Measurements from ENCODE around the gene ZNF853.
A peak's percentile ranks its signal among the peaks of the same experiment; 100 is the strongest.
"Not testable (repeated sequence)": the region's sequence is repeated elsewhere in the genome, so short reads cannot be mapped to it uniquely, and the experiment has no call there.

Gene ZNF853

DNA sequence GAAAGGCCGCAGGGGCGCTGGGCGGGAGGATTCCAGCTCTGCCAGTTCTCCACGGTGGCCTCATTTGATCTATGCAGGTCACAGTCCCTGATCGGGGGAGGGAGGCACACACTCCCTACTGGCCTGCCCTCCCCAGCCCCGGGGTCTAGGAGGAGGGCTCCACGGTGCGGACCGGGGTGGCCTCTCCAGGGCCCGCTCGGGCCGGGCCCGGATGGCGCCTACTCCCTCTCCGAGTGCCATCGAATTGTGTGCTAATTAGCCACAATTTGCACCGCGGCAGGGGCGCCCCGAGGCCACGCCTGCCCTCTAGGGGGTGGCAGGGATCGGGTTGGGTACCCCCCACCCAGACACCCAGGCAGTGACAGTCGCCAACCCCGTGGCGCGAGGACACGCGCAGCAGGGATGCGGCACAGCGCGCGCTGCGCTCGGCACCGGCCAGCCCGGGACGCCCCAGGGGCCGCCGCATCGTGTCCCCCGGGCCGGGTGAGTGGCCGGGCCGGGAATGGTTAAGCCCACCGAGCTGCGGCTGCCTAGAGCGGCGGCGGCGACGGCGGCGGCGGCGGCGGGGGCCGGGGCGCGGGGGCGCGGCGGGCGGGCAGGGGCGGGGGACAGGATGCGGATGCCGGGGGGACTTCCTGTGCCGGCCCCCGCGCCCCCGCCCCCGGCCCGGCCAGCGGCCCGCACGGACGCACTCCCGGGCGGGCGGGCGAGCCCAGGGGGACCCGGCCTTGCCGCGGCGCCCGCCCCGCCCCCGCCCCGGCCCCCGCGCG is at the start of gene ZNF853:
ZNF853 (plus strand) TSS at position 658 of the 770 bp plus-strand sequence. CDS start 565 bp downstream, outside the sequence.
- peak; percentile 75 for DNase-seq (ENCODE audit: low spot score)

DNA sequence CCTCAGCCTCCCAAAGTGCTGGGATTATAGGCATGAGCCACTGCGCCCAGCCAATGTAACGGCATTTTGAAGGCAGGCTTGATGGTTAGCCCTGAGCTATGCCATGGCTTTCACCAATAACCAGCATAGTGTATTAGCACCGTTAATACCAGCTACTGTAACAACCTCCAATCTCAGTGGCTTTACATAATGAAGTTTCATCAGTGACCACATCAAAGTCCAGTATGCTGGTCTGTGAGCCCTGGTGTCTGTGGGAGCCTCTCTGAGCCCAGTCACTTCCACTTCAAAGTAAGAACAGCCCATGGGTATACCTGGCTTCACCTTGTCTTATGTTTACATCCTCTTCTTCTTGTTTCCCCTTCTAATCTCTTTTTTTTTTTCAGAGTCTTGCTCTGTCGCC is 49.8 kb upstream of the ZNF853 start:
- no peak for DNase-seq (ENCODE audit: low spot score)
- peak; percentile 35 for FAIRE-seq

More for the DNA sequence above, at the start of gene ZNF853:
- FAIRE-seq, result peak; percentile 98

DNA sequence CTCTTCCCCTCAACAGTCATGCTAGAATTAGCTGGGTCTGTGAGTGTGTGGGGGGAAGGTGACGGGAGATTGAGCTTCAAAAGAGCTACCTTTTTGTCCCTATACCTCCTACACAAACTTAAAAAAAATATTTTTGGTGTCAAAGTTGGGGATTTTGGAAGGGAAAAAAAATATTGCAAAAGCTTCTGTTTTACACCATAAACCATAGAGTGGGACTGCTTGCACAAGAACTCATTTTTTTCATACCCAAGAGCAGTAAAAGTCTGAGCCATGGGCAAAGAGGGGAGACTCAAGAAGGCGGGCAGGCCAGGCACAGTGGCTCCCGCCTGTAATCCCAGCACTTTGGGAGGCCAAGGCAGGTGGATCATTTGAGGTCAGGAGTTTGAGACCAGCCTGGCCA is 47.5 kb upstream of the ZNF853 start:
- FAIRE-seq, result no peak
- no peak for DNase-seq (ENCODE audit: low spot score)

DNA sequence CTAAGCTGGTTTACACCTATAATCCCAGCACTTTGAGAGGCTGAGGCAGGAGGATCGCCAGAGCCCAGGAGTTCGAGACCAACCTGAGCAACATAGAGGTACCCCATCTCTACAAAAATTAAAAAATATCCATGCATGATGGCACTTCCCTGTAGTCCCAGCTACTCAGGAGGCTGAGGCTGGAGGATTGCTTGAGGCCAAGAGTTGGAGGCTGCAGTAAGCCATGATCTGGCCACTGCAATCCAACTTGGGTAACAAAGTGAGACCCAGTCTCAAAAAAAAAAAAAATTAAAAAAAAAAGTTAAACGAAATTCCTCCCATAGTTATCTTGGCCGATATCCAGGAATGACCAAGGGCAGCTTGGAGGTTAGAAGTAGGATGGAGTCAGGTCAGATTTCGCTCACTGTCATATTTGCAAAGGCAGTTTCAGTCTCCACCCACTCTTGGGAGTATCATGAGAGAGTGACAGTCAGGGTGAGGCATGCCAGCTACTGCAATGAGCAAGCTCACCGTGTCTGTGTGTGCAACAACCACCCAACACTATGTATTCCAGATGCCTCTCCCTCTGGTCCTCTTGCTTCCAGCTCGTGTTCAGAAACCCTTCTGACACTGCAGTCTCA is 44.1 kb upstream of the ZNF853 start:
- DNase-seq (ENCODE audit: low spot score), result no peak
- FAIRE-seq, result peak; percentile 96

DNA sequence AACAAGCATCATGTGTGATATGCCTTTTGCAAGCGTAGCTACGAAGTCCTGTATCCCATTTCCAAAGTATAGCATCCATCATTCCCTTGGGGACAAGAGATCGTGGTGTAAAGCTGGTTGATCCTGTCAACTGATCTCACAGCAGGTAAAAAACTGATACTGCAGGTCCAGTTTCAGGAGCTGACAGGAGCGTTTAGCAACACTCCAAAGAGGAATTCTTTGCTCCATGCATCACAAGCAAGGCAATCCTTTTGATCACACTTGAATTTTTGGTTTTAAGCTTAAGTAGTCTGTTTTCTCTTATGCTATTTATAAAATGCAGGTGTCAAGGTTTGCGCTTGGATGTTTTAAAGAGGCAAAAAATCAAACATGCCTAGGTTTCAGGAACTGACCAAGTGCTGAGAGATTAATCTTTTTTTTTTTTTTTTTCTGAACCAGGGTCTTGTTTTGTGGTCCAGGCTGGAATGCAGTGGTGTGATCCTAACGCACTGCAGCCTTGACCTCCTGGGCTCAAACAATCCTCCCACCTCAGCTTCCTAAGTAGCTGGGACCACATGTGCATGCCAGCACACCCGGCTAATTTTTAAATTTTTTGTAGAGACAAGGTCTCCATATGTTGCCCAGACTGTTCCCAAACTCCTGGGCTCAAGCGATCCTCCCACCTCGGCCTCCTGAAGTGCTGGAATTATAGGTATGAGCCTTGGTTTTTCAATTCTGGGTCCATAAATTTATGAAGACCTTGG is 40.0 kb upstream of the ZNF853 start:
- FAIRE-seq (no peak), DNase-seq (ENCODE audit: low spot score) (no peak)

DNA sequence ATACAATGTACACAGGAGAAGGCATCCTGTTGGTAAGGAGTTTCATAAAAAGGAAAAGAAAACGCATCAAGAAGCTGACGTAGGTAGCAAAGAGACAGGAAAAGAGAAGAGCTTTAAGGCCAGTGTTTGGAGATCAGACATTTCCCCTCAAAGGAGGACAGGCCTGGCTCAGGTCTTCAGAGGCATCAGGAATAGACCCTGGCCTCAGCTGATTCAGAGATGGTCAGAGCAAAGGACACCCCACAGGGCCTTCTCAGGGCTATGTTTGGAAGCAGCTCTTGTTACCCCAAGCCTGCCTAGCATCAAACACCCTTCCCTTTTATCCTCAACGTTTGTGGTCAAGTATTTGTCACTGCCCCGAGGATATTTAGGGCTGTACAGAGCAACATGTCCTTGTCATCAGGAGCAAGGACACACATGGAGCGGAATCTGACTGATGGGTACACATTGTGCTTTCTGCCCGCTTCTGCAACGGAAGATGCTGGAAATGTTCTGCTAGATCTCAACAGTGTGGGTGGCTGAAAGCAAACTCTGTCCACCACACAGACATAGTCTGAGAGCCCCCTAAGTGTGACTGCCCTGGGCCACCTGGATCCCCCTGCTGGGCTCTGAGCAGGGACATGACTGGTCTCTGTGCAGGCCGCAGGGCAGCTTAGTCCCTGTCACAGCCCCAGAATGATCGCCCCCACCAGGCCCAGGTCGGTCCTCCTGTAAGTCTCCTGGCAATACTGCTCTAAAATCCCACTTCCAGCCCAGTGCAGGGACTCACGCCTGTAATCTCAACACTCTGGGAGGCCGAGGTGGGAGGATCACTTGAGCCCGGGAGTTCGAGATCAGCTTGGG is 39.2 kb upstream of the ZNF853 start:
- FAIRE-seq (peak; percentile 95), DNase-seq (ENCODE audit: low spot score) (no peak)

DNA sequence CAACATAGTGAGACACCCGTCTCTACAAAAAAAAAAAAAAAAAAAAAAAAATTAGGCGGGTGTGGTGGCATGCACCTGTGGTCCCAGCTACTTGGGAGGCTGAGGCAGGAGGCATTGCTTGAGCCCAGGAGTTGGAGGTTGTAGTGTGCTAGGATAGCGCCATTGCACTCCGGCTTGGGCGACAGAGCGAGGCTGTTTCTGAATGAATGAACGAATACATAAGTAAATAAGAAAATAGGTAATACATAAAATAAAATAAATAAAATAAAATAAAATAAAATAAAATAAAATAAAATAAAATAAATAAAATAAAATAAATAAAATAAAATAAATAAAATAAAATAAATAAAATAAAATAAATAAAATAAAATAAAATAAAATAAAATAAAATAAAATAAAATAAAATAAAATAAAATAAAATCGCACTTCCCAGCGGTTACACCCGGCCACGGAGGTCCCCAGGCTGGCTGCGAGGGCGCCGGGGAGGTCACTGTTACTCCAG is 38.5 kb upstream of the ZNF853 start:
- not testable (repeated sequence) for DNase-seq (ENCODE audit: low spot score); FAIRE-seq

DNA sequence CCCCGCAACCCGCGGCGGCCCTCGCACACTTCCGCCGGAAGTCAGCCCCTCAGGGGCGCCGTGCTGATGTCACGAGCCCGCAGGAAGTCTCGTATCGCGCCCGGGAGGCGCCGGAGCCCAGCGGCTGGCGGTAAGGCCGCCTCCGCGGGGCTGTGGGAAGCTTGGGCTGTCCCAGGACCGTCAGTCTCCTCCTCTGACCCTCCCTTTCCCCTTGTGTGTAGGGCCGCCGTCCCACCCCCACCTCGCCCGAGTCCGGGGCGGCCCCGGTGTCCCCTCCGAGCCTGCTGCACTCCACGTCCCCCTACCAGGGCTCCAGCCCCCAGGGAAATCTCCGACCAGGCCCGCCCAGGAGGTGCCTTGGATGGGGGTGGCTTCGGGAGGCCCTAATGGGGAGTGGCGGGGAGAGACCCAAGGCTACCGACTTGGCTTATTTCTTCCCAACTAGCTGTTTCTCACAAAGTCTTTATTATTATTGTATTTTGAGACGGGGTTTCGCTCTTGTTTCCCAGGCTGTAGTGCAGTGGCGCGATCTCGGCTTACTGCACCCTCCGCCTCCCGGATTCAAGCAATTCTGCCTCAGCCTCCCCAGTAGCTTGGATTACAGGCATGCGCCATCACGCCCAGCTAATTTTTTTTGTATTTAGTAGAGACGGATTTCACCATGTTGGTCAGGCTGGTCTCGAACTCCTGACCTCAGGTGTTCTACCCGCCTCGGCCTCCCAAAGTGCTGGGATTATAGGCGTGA is 37.9 kb upstream of the ZNF853 start, which contains the start of gene ZDHHC4:
ZDHHC4 (plus strand) TSS at position 86 of the 745 bp plus-strand sequence. CDS start 3,108 bp downstream, outside the sequence.
- peak; percentile 100 for DNase-seq (ENCODE audit: low spot score)

DNA sequence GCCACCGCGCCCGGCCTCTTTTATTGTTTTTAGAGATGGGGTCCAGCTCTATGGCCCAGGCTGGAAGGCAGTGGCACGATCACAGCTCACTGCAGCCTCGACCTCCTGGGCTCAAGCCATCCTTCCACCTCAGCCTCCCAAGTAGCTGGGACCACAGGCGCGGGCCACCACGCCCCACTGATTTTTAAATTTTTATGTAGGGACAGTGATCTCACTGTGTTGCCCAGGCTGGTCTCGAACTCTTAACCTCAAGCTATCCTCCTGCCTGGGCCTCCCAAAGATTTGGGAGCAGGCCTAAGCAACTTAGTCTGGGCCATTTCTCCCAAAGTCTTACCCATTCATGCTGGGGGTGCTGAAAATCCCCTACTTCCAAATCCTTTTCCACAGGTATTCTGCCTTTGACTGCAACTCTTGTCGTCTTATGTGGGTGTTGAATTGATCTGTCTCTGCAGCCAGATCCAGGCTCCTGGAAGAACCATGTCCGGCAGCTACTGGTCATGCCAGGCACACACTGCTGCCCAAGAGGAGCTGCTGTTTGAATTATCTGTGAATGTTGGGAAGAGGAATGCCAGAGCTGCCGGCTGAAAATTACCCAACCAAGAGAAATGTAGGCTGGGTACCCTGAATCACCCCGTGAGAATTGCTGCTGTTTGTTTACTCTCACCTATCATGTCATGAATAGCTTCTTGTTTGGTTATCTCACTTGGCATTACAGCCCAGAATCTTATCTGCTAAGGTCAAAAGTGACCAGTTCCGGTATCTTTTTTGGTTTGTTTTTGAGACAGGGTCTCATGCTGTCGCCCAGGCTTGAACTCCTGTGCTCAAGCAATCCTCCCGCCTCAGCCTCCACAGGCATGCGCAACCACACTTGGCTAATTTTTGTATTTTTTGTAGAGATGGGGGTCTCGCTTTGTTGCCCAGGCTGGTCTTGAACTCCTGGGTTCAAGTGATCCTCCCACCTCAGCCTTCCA is 37.0 kb upstream of the ZNF853 start:
- DNase-seq (ENCODE audit: low spot score), result no peak
- no peak for FAIRE-seq

More for the DNA sequence above, 37.9 kb upstream of the ZNF853 start, which contains the start of gene ZDHHC4:
- peak; percentile 97 for FAIRE-seq

DNA sequence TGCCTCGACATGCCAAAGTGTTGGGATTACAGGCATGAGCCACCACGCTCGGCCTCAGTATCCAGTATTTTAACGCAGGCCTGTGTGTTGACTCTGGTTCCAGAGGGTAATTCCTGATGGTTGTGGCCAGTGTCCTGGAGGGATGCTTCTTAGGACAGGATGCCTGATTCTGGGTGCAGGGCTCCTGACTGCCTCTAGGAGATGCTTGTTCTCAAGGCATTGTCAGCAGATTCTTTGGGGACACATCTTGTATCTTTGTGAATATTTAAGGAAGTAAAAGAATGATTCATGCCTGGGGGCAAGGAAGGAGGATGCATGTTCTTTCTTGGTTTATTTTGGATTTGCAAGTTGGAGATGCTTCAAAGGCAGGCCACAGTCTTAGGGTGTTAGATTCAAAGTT is 36.0 kb upstream of the ZNF853 start:
- DNase-seq (ENCODE audit: low spot score), result no peak

DNA sequence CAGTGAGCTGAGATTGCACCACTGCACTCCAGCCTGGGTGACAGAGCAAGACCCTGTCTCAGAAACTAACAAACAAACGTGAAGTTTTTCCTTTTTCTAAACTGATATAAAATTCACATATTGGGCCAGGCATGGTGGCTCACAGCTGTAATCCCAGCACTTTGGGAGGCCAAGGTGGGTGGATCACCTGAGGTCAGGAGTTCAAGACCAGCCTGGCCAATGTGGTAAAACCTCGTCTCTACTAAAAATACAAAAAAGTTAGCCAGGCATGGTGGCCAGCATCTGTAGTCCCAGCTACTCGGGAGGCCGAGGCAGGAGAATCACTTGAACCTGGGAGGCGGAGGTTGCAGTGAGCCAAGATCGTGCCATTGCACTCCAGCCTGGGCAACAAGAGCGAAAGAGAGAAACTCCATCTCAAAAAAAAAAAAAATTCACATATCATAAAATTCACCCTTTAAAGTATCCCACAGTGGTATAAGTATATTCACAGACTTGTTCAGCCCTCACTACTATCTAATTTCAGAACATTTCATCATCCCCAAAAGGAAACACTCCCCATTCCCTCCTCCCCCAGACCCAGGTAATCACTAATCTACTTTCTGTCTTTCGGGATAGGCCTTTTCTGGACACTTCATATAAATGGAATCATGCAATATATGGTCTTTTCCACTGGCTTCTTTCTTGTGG is 29.5 kb upstream of the ZNF853 start:
- not testable (repeated sequence) for DNase-seq (ENCODE audit: low spot score); FAIRE-seq

More for the DNA sequence above, 36.0 kb upstream of the ZNF853 start:
- no peak for FAIRE-seq

DNA sequence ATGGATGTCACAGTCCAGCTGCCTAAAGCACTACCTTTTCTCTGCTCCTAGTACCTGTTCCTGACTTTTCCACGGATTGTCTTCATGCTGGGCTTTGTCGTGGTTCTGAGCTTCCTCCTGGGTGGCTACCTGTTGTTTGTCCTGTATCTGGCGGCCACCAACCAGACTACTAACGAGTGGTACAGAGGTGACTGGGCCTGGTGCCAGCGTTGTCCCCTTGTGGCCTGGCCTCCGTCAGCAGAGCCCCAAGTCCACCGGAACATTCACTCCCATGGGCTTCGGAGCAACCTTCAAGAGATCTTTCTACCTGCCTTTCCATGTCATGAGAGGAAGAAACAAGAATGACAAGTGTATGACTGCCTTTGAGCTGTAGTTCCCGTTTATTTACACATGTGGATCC is 26.8 kb upstream of the ZNF853 start:
- FAIRE-seq (no peak), DNase-seq (ENCODE audit: low spot score) (no peak)

DNA sequence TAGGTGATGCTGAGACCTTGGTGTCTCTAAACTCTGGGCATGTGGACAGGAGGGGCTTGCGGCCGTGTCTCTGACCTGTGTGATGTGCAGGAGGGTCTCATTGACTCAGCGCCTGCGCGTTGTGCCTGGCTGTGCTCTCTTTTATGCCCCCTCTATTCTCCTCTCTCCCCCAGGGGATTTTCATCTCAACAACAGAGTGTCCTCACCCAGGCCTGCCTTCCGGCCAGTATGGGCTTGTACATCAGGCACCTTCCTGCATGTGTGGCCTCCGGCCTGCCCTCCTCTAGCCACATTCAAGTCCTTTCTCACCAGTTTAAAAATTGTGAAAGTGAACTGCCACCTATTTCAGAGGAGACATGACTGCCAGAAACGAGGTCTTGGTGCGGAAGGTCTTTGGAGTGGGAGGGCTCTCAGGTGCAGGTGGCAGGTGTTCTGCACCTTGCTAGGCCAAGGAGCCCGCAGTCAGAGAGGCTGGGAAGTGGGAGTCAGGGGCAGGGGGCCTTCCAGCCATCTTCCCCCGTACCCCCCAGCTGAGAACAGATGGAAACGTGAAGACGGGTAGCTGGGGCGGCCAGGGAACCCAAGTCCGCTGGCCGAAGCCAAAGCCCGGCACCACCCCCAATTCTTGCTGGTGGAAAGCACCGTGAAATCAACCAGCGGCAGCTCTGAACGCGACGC is 26.1 kb upstream of the ZNF853 start:
- FAIRE-seq (no peak), DNase-seq (ENCODE audit: low spot score) (no peak)

DNA sequence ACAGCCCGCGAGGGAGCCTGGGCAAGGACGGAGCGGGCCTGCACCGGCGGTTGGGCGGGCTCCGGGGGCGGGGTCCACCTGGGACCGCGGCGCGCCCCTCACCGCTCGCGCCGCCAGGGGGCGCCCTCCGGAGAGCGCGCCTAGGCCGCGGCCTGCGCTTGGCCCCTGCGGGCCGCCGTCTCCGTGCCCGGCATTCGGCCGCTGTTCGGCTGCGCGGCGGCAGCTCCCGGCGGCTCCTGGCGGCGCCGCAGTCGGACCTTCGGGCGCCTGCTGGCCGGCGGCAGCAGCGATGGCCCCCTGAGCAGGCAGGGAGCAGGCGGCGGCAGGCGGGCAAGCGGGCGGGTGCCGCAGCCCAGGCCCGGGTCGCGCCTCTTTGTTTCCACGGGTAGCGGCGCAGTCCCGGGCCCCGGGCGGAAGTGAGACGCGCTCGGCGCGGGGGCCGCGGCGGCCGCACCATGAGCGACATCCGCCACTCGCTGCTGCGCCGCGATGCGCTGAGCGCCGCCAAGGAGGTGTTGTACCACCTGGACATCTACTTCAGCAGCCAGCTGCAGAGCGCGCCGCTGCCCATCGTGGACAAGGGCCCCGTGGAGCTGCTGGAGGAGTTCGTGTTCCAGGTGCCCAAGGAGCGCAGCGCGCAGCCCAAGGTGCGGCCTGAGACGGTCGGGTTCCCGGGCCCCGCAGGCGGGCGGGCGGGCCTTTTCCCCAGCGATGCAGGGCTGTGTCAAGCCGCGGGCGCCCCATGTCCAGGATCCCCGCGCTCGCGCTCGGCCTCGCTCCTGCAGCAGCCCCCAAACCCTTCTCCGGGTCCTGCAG is 25.4 kb upstream of the ZNF853 start, which contains the start of gene INTS15:
INTS15 (plus strand) TSS at position 193 of the 816 bp plus-strand sequence; CDS start at position 456, 263 bp downstream.
- DNase-seq (ENCODE audit: low spot score) (peak; percentile 99), FAIRE-seq (peak; percentile 98)

DNA sequence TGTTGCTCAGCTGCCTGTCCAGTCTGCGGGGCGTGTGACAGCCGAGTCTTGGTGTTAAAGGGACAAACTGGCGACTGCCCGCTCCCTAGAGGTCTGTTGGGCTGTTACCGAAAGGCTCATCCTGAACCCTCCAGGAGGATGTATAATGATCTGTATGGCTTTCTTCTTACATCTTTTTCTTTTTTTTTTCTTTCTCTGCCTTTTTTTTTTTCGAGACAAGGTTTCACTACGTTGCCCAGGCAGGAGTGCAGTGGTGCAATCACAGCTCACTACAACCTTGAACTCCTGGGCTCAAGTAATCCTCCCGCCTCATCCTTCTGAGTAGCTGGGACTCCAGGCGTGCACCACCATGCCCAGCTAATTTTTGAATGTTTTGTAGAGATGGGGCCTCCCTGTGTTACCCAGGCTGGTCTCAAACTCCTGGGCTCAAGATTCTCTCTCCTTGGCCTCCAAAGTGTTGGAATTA is 24.7 kb upstream of the ZNF853 start:
- FAIRE-seq (peak; percentile 72), DNase-seq (ENCODE audit: low spot score) (no peak)

DNA sequence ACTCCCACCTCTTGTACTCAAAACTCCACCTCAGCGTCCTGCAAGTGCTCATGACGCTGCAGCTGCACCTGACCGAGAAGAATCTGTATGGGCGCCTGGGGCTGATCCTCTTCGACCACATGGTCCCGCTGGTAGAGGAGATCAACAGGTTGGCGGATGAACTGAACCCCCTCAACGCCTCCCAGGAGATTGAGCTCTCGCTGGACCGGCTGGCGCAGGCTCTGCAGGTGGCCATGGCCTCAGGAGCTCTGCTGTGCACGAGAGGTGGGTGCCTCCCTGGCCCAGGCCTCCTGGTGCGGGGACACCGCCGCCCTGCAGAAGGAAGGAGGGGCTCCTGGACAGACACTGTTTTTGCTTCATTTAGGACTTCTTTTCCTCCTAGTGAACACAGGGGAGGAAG is 15.3 kb upstream of the ZNF853 start:
- FAIRE-seq, result no peak

DNA sequence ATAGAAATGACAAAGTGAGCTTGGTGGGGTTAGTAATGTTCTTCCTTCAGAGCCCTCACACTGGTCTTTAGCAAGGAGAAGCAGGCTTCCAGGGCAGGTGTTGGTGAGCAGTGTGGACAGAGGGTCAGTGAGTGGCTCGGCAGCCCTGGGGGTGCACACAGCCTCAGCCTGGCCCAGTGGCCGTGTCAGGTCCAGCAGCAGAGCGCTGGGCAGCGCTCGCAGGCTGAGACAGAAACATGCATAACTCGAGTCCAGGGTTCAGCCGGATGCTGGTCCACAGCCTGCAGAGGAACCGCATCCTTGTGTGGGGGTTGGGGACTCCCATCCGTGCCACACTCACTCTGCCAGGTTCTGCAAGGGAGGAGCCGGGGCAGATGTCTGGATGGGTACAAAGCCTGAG is 11.0 kb upstream of the ZNF853 start:
- DNase-seq (ENCODE audit: low spot score) (no peak), FAIRE-seq (no peak)

More for the DNA sequence above, 15.3 kb upstream of the ZNF853 start:
- DNase-seq (ENCODE audit: low spot score), result no peak

All from urothelium cell line (cell line).